NCI-H187 (cell line): ENCODE results near the gene UPK3BL2.
"Not testable (repeated sequence)": the region's sequence is repeated elsewhere in the genome, so short reads cannot be mapped to it uniquely, and the experiment has no call there.

Experiments
- DNase-seq, 2 experiments: peaks; one replicate each; lab custom pipeline; 2025; lab: John Stamatoyannopoulos, UW

UPK3BL2 gene

DNA sequence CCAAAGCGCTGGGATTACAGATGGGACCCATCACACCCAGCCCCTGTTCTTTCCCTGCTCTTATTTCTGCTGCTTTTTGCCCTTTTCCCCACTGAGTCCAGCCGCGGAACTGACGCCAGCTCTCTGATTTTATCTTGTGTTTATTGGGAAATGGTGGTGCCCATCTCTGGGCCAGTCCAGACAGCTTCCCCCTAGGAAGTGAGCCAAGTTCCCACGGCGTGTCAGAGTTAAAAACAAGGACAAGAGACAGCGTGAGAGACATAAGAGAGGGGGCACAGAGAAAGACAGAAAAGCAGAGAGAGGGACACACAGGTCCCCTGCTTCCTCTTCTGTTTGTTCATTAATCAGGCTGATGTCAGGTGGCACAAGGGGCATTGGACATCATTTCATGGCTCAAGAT, 11.9 kb downstream of the UPK3BL2 start:
- DNase-seq = not testable (repeated sequence)

DNA sequence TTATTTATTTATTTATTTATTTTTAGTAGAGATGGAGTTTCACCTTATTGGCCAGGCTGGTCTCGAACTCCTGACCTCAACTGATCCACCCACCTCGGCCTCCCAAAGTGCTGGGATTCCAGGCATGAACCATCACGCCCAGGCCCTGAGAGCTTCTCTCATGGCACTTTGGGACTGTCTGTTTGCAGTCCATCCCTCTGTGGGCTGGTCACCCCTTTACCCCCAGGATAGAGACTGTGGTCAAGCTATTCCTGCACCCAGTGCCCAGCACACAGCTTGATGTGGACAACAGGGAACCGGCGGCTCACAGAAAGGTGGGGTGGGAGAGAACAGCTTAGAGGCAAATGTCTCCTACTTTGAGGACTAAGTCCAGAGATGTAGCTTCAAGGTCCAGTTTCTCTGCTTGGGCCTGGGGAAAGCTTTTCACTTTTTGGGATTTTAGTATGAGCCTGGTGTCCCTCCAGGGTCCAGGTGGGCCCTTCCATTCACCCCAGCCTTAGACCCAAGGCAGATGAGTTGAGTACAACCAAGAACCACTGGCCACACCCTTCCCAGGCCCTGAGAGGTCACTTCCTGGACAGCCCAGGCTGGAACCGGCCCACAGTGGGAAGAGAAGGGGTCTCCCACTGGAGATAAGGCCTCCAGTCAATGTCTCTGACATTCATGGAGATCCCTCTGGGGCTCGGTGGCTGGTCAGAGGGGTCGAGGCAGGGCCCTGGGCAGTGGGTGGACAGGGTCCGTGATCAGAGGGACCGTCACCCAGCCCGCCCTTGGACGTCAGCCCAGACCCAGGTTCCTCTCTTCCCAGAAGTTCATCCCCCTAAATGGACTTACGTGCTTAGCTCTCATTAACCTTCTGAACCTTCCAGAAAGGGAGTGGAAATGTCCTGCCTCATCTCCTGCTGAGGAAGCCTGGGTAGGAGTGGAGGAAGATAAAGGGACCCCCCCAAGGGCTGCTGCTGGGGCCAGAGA, 15.4 kb downstream of the UPK3BL2 start:
- not testable (repeated sequence) for DNase-seq

- DNase-seq = not testable (repeated sequence)
Measured at GRCh38 chr7:102527182-102527581, 16.3 kb downstream of the UPK3BL2 start.

GRCh38 chr7:102524803-102525202, 18.7 kb downstream of the UPK3BL2 start:
- DNase-seq = not testable (repeated sequence)

DNA sequence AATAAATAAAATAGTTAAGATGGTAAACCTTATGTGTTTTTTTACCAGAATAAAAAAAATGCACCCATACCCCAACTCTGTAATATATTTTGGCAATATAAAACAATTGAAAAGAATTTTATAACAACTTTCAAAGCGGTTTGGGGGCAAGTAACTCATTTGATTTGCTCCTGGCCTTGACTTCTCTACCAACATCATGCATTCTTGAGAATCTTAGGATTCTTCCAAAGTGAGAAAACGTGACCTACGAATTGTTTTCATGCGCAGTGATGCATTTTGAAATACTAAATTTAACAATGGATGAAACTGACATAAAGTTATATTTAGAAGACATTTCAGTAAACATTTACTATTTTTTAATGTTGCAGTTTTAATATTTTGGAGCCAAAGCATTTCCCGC, 22.7 kb downstream of the UPK3BL2 start:
- DNase-seq = not testable (repeated sequence)

GRCh38 chr7:102517550-102518147, 25.8 kb downstream of the UPK3BL2 start, which contains the start of gene RASA4B:
Gene RASA4B (minus strand): TSS chr7:102517777. CDS start chr7:102517710, 67 bp downstream.
- not testable (repeated sequence) for DNase-seq

DNA sequence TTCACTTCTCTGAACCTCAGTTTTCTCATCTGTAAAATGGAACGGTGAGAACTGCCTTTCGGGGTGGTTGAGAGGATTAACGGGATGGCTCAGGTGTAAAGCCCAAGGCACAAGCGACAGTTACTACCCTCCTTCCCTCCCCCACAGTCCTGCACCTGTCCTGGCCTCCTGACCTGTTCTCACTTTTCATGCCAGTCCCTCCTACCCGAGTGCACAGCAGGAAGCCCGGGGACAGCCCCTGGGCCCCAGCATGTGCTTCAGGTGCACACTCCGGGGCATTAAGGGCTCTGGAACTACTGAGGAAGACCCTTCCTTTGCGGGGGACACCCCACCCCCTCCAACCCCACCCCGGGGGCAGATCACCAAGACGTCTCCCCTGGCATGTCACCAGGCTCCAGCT, 26.5 kb downstream of the UPK3BL2 start:
- not testable (repeated sequence) for DNase-seq

DNA sequence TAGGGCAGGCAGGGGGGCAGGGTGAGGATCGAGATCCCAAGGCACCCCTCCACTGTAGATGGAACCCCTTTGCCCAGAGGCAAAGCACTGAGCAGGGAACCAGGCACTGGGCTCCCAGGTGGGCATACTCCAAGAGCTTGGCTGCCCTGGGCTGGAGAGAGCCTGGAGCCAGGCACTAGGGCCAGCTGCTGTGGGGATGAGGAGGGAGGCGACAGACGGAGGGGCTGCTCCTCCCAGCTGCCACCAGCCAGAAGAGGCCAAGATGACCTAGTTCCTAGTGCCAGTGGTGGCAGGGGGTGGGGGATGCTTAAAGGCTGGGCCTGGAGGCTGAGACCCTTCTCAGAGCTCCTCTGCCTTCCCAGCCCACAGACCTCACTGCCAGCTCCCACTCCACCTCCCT, 27.6 kb downstream of the UPK3BL2 start:
- not testable (repeated sequence) for DNase-seq

DNA sequence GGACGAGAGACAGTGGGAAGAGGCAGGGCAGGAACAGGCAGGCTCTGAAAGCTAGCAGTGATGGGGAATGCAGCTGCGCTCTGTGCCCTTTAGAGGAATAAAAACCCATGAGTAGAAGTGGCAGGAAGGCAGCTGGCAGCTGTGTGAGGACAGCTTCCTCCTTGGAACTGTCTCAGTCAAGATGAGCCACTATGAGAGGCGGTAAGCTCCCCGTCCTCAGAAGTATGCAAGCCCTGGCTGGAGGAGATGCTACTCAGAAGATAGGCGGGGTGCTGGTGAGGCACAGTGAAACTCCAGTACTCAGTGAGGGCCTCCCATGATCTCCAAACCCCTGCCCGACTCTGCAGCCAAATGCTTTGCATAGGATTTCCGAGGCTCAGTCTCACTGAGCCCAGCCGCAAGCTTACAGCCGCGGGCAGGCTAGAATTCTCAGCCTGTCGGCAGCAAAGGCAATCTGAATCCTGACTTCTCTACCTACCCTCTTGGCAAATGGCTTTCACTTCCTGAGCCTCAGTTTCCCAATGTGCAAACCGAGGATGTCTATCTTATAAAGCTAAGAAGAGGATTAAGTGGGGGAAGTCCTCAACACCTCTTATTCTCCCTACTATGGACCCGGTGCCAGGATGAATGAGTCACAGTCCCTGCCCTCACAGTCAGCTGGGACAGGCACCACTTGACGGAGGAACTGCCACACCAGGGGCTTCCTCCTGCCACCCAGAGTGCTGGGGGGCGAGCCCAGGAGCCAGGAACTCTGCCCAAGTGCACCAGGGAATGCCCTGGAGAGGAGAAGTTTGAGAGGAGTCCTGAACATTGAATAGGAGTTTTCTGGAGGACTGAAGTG, 28.4 kb downstream of the UPK3BL2 start:
- not testable (repeated sequence) for DNase-seq

- DNase-seq = not testable (repeated sequence)
Measured at GRCh38 chr7:102512642-102513221, 30.8 kb downstream of the UPK3BL2 start.

DNA sequence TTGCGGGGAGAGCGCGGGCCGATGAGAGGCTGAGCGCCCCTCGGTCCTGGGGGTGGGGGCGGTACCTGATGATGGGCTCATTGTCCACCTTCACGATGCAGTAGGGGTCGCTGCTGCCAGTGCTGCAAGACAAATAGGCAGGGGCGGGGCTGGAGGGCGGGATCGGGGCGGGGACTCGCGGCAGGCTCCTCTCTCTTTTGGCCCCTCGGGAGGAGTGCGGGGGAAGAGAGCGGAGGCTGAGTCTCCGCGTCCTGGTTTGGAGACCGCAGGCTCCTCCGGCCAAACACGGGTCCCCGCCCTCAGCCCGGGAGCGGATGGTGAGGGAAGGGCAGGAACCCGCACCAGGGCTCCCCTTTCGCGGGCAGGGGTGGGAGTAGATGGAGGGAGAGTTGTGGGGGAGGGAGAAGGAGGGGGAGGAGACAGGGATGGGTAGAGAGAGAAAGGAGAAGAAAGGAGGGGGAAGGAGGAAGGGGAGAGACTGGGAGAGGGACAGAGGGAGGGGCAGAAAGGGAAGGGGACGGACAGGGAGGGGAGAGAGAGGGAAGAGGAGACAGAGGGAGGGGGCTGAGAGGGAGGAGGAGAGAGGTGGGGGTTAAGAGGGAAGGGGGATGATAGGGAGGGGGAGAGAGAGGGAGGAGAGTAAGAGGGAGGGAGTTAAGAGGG, 31.5 kb downstream of the UPK3BL2 start:
- not testable (repeated sequence) for DNase-seq

DNA sequence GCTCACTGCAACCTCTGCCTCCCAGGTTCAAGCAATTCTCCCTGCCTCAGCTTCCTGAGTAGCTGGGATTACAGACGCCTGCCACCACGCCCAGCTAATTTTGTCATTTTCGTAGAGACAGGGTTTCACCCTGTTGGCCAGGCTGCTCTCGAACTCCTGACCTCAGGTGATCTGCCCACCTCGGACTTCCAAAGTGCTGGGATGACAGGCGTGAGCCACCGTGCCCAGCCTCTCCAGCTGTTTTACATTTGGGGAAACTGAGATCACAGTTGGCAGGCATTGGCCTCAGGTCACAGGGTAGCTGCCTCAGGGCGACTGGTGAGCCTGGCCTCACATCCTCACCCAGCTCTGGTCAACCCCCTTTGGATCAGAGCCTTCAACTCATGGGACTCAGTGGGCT, 32.9 kb downstream of the UPK3BL2 start:
- DNase-seq = not testable (repeated sequence)

- not testable (repeated sequence) for DNase-seq
Measured at GRCh38 chr7:102507410-102508088, 35.9 kb downstream of the UPK3BL2 start.

- not testable (repeated sequence) for DNase-seq
Measured at GRCh38 chr7:102505298-102506185, 38.0 kb downstream of the UPK3BL2 start.

DNA sequence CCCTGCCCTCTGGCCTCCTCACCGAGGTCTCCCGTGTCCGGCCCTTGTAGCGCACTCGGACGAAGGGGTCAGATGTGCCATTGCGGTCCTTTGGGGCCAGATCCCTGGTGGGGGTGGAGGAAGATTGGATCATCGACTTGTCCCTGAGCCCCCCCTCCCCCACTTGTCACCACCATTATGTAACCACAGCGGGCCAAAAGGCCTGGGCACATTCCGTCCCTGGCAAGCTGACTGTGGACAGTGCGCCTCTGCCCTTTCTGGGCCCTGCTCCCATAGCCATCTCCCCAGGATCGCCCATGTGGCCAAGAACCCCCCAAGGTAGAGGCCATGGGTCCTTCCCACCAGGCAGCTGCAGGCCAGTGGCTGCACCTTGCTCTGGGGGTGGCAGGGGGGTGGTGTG, 40.4 kb downstream of the UPK3BL2 start:
- not testable (repeated sequence) for DNase-seq

DNA sequence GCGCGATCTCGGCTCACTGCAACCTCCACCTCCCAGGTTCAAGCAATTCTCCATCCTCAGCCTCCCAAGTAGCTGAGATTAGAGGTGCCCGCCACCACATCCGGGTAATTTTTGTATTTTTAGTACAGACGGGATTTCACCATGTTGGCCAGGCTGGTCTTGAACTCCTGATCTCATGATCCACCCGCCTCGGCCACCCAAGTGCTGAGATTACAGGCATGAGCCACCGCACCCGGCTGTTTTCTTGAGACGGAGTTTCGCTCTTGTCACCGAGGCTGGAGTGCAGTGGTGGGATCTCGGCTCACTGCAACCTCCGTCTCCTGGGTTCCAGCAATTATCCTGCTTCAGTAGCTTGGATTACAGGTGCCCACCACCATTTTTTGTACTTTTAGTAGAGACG, 45.2 kb downstream of the UPK3BL2 start:
- DNase-seq = not testable (repeated sequence)

DNA sequence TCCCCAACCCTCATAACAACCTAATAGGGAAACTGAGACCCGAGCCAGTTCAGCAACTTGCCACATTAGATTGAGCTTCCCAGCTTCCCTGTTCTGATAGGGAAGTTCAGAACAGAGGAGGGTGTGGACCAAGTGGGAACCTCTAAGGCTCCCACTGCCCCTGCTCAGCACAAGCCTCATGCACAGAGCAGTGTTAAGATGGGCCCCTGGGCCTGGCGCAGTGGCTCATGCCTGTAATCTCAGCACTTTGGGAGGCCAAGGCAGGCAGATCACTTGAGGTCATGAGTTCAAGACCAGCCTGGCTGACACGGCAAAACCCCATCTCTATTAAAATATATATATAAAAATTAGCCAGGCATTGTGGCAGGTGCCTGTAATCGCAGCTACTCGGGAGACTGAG, 46.2 kb downstream of the UPK3BL2 start:
- DNase-seq = not testable (repeated sequence)

GRCh38 chr7:102496861-102497260, 46.6 kb downstream of the UPK3BL2 start:
- DNase-seq = not testable (repeated sequence)

DNA sequence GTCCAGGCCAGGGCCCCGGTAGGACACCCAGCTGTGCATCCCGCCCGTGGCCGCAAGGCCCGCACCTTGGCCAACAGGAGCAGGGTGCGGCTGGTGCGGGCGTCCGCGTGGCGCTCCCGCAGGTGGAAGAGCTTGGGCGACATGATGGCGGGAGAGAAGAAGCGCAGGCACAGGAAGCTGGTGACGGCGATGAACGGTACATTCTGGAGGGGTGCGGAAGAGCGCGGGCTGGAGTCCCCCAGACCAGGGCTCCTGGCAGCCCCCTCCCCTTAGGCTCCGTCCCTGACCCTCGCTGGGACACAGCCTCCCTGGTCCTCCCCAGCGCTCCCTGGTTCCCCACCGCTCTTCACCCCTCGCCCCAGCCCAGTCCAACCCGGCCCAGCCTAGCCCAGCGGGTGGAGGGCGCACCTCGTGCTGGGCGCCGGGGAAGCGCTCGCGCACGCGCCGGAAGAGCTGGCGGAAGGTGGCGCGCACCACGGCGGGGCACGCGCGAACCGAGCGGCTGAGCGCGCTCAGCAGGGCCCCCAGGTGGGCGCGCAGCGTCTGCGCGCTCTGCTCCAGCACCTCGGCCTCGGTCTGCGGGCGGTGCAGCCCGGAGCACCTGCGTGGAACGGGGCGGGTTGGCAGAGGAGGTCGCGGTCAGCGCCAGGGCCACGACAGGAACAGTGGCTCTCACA, 48.9 kb downstream of the UPK3BL2 start:
- not testable (repeated sequence) for DNase-seq
